Naive thymus-derived CD4-positive, alpha-beta T cell (primary cell): ENCODE measurements around the gene DDX6. TPM values are rescaled to one million over a fixed set of nuclear protein-coding genes. Genes with fewer than 3 reads are reported as not detected.
A peak's percentile ranks its signal among the peaks of the same experiment; 100 is the strongest.

Experiments
- ATAC-seq: fragments of 150-1000 bp; cut with Tn5 transposase; 2 replicates; pipeline ENCODE4 v1.10.0; 2021; ENCODE audit warnings: mild to moderate bottlenecking, moderate library complexity
- CTCF ChIA-PET: fragments of 350-600 bp; sonication (Branson Sonifier 250); formaldehyde crosslinking; loops from one replicate; lab custom pipeline; 2021; ENCODE audit warnings: antibody characterized with exemption; lab: Charles Lee
- POLR2A ChIA-PET: fragments of 350-600 bp; sonication (Branson Sonifier 250); formaldehyde crosslinking; loops from one replicate; lab custom pipeline; 2021; ENCODE audit warnings: antibody characterized with exemption, inconsistent platforms; lab: Charles Lee
- DNase-seq, 9 donors: peaks; one replicate each; pipeline versions ENCODE4 v3.0.0 to v3.0.0-alpha.2; 2020 to 2022; ENCODE audit warnings: mixed read lengths in 1 of 9
- H3K27ac ChIP-seq: one replicate; pipeline ENCODE4 v1.7.0; 2013; ENCODE audit warnings: mild to moderate bottlenecking, low read depth, low read length, moderate library complexity
- H3K27me3 ChIP-seq, 2 donors: one replicate each; pipeline ENCODE4 v1.7.0; 2013; ENCODE audit warnings: low read length in 2 of 2, mild to moderate bottlenecking in 2 of 2, moderate library complexity in 2 of 2; ENCODE audit not compliant: control insufficient read depth in 2 of 2, insufficient read depth in 2 of 2
- H3K36me3 ChIP-seq, 3 experiments: 1 replicate in 2 of 3; 2 replicates in 1 of 3; pipeline ENCODE4 v1.7.0; 2013; ENCODE audit warnings: low read length in 3 of 3, mild to moderate bottlenecking in 3 of 3, moderate library complexity in 1 of 3; ENCODE audit not compliant: insufficient read depth in 3 of 3, control insufficient read depth in 2 of 3
- H3K4me1 ChIP-seq, 2 donors: one replicate each; pipeline ENCODE4 v1.7.0; 2013; ENCODE audit warnings: low read length in 2 of 2, mild to moderate bottlenecking in 2 of 2, moderate library complexity in 1 of 2; ENCODE audit not compliant: control insufficient read depth in 2 of 2, insufficient read depth in 2 of 2
- H3K4me3 ChIP-seq: 2 replicates; pipeline ENCODE4 v1.7.0; 2013; ENCODE audit warnings: mild to moderate bottlenecking, low read length
- H3K9me3 ChIP-seq, 3 experiments: 1 replicate in 2 of 3; 2 replicates in 1 of 3; pipeline ENCODE4 v1.7.0; 2013; ENCODE audit warnings: low read length in 3 of 3; ENCODE audit not compliant: control insufficient read depth in 2 of 3
- H3K27ac Mint-ChIP-seq, 9 donors: one replicate each; pipeline ENCODE4 v1.8.0; 2020 to 2022; ENCODE audit warnings: mixed read lengths in 9 of 9, mild to moderate bottlenecking in 8 of 9, moderate library complexity in 5 of 9, inconsistent platforms in 2 of 9
- H3K27me3 Mint-ChIP-seq, 5 donors: one replicate each; pipeline ENCODE4 v1.8.0; 2021 to 2022; ENCODE audit warnings: mixed read lengths in 5 of 5, mild to moderate bottlenecking in 1 of 5
- H3K36me3 Mint-ChIP-seq, 5 donors: one replicate each; pipeline ENCODE4 v1.8.0; 2020 to 2022; ENCODE audit warnings: mixed read lengths in 5 of 5, mild to moderate bottlenecking in 3 of 5, inconsistent platforms in 1 of 5
- H3K4me1 Mint-ChIP-seq, 7 donors: one replicate each; pipeline ENCODE4 v1.8.0; 2020 to 2022; ENCODE audit warnings: mixed read lengths in 7 of 7, mild to moderate bottlenecking in 3 of 7, inconsistent platforms in 1 of 7
- H3K4me3 Mint-ChIP-seq, 10 donors: one replicate each; pipeline ENCODE4 v1.8.0; 2020 to 2022; ENCODE audit warnings: mild to moderate bottlenecking in 10 of 10, mixed read lengths in 10 of 10, moderate library complexity in 6 of 10, inconsistent platforms in 2 of 10
- H3K9me3 Mint-ChIP-seq, 11 donors: one replicate each; pipeline ENCODE4 v1.8.0; 2020 to 2022; ENCODE audit warnings: mixed read lengths in 11 of 11, mild to moderate bottlenecking in 4 of 11, inconsistent platforms in 1 of 11, moderate library complexity in 1 of 11
- intact Hi-C, 2 donors: fragments of 100-400 bp; cut with micrococcal nuclease; formaldehyde crosslinking; loops; one replicate each; pipeline ENCODE4 v1.15.1; 2023
- polyA plus RNA-seq, 2 donors: library from polyadenylated mRNA; unstranded; fragments of 300-500 nt; fragmentation: Illumina TruSeq; gene quantifications; one replicate each; pipeline ENCODE4 v1.2.3, GENCODE V29; 2021
- total RNA-seq, 6 experiments: library from RNA in 5 of 6; stranded (reverse) in 5 of 6; gene quantifications; 1 replicate in 5 of 6; 2 replicates in 1 of 6; pipeline ENCODE4 v1.2.3 and lab custom pipeline; 2021 to 2026

Gene DDX6
- total and polyA plus RNA-seq, 7 experiments from 2014 or later, result 118 to 346 (median 207) TPM

GRCh38 chr11:118812485-118812884, 21.5 kb upstream of the DDX6 start:
- H3K4me1 ChIP-seq, result no peaks in the 10 kb centered on the region
- ChIA-PET POLR2A (interaction anchor here (1.7 kb wide), 1 partner anchor 82 kb away, joined by 3 read pairs; no protein-coding TSS in a partner anchor), CTCF (interaction anchor here (1.4 kb wide), 1 partner anchor 12 kb away, joined by 3 read pairs; no protein-coding TSS in a partner anchor)
- Mint-ChIP-seq H3K27me3 (no peaks in the 10 kb centered on the region), H3K9me3 (no peaks in the 10 kb centered on the region), H3K27ac (no peak overlapping the region), H3K4me3 (no peak overlapping the region), H3K4me1 (peaks cover 0 to 21% (median 11%) of the 10 kb centered on the region in 7 donors), H3K36me3 (no peaks in the 10 kb centered on the region)
- no peaks in the 10 kb centered on the region for H3K9me3 ChIP-seq
- H3K27me3 ChIP-seq, result no peaks in the 10 kb centered on the region
- no peak for DNase-seq
- intact Hi-C loops, result no loop called here
- H3K27ac ChIP-seq, result no peak overlapping the region
- H3K36me3 ChIP-seq, result no peaks in the 10 kb centered on the region
- ATAC-seq, result no peak
- H3K4me3 ChIP-seq, result no peak overlapping the region

GRCh38 chr11:118807800-118808778, 17.1 kb upstream of the DDX6 start:
- H3K9me3 ChIP-seq, result no peaks in the 10 kb centered on the region
- ChIA-PET POLR2A (interaction anchor here (0.6 to 0.9 kb wide), 5 partner anchors 12 to 125 kb away, joined by 3 read pairs; no protein-coding TSS in a partner anchor), CTCF (interaction anchor here (0.5 to 0.7 kb wide), 2 partner anchors 17 to 236 kb away, joined by 4 read pairs; partner anchors contain the start of gene DDX6)
- H3K4me3 Mint-ChIP-seq, result no peak overlapping the region
- H3K27ac ChIP-seq, result peak overlapping the region; percentile 11
- no peaks in the 10 kb centered on the region for H3K4me1 ChIP-seq
- H3K36me3 ChIP-seq, result no peaks in the 10 kb centered on the region
- no peak for DNase-seq
- H3K9me3 Mint-ChIP-seq, result no peaks in the 10 kb centered on the region
- H3K27me3 ChIP-seq, result no peaks in the 10 kb centered on the region
- ATAC-seq, result no peak
- peaks cover 0 to 4% (median 0%) of the 10 kb centered on the region in 5 donors for H3K36me3 Mint-ChIP-seq
- intact Hi-C loops, result no loop called here
- no peak overlapping the region for H3K4me3 ChIP-seq
- H3K4me1 Mint-ChIP-seq, result peaks cover 0 to 25% (median 14%) of the 10 kb centered on the region in 7 donors
- peaks cover 0 to 5% (median 0%) of the 10 kb centered on the region in 5 donors for H3K27me3 Mint-ChIP-seq
- peak overlapping the region in 4 of 9 donors; percentile 58 to 79 (median 68) for H3K27ac Mint-ChIP-seq

GRCh38 chr11:118806400-118806799, 15.4 kb upstream of the DDX6 start:
- Histone ChIP-seq H3K4me3 (no peak overlapping the region), H3K9me3 (no peaks in the 10 kb centered on the region), H3K27me3 (no peaks in the 10 kb centered on the region), H3K4me1 (no peaks in the 10 kb centered on the region), H3K27ac (no peak overlapping the region), H3K36me3 (no peaks in the 10 kb centered on the region)
- Mint-ChIP-seq H3K4me3 (no peak overlapping the region), H3K4me1 (peaks cover 0 to 24% (median 17%) of the 10 kb centered on the region in 7 donors), H3K36me3 (peaks cover 0 to 4% (median 0%) of the 10 kb centered on the region in 5 donors), H3K9me3 (no peaks in the 10 kb centered on the region), H3K27ac (peak overlapping the region in 3 of 9 donors; percentile 3 to 78 (median 27)), H3K27me3 (peaks cover 0 to 5% (median 0%) of the 10 kb centered on the region in 5 donors)
- intact Hi-C loops, result no loop called here
- CTCF ChIA-PET, result interaction anchor here (0.6 kb wide), 1 partner anchor 62 kb away, joined by 3 read pairs; no protein-coding TSS in a partner anchor
- DNase-seq, result no peak
- no peak for ATAC-seq
- POLR2A ChIA-PET, result no interaction called here

GRCh38 chr11:118804094-118804493, 13.1 kb upstream of the DDX6 start:
- intact Hi-C loops, result no loop called here
- ATAC-seq (no peak), DNase-seq (no peak)
- Mint-ChIP-seq H3K4me3 (no peak overlapping the region), H3K27ac (peak overlapping the region in 4 of 9 donors; percentile 1 to 41 (median 15)), H3K36me3 (peaks cover 0 to 4% (median 0%) of the 10 kb centered on the region in 5 donors), H3K9me3 (no peaks in the 10 kb centered on the region), H3K27me3 (peaks cover 0 to 5% (median 0%) of the 10 kb centered on the region in 5 donors), H3K4me1 (peaks cover under 1 to 29% (median 20%) of the 10 kb centered on the region in 7 donors)
- ChIA-PET CTCF (no interaction called here), POLR2A (interaction anchor here (0.8 kb wide), 1 partner anchor 9 kb away, joined by 4 read pairs; no protein-coding TSS in a partner anchor)
- Histone ChIP-seq H3K27ac (no peak overlapping the region), H3K27me3 (no peaks in the 10 kb centered on the region), H3K9me3 (no peaks in the 10 kb centered on the region), H3K4me1 (no peaks in the 10 kb centered on the region), H3K36me3 (no peaks in the 10 kb centered on the region), H3K4me3 (no peak overlapping the region)

- H3K4me1 ChIP-seq, result no peaks in the 10 kb centered on the region
- no peaks in the 10 kb centered on the region for H3K36me3 Mint-ChIP-seq
- no peak overlapping the region for H3K27ac ChIP-seq
- H3K9me3 Mint-ChIP-seq, result no peaks in the 10 kb centered on the region
- intact Hi-C loops, result no loop called here
- H3K36me3 ChIP-seq, result no peaks in the 10 kb centered on the region
- ATAC-seq, result no peak
- H3K27ac Mint-ChIP-seq, result peak overlapping the region in 3 of 9 donors; percentile 3 to 76 (median 23)
- POLR2A ChIA-PET, result interaction anchor here (0.6 to 5.9 kb wide), 7 partner anchors 9 to 107 kb away, joined by 3 to 55 read pairs (median 4); partner anchors contain the start of gene DDX6
- no peak overlapping the region for H3K4me3 Mint-ChIP-seq
- no peaks in the 10 kb centered on the region for H3K9me3 ChIP-seq
- CTCF ChIA-PET, result interaction anchor here (0.6 to 1.5 kb wide), 3 partner anchors 14 to 75 kb away, joined by 3 read pairs; no protein-coding TSS in a partner anchor
- H3K27me3 Mint-ChIP-seq, result peaks cover 0 to 3% (median 0%) of the 10 kb centered on the region in 5 donors
- H3K27me3 ChIP-seq, result no peaks in the 10 kb centered on the region
- no peak for DNase-seq
- no peak overlapping the region for H3K4me3 ChIP-seq
- H3K4me1 Mint-ChIP-seq, result peaks cover 3 to 20% (median 12%) of the 10 kb centered on the region in 7 donors
These were observed 8.4 kb upstream of the DDX6 start for GRCh38 chr11:118799372-118799771.

GRCh38 chr11:118797510-118797909, 6.5 kb upstream of the DDX6 start:
- no peak overlapping the region for H3K27ac ChIP-seq
- no peak for ATAC-seq
- DNase-seq, result no peak
- no peak overlapping the region for H3K4me3 ChIP-seq
- POLR2A ChIA-PET, result interaction anchor here (0.9 to 1.3 kb wide), 2 partner anchors 11 to 73 kb away, joined by 3 to 4 read pairs; no protein-coding TSS in a partner anchor
- H3K4me1 Mint-ChIP-seq, result peaks cover 10 to 33% (median 23%) of the 10 kb centered on the region in 7 donors
- H3K9me3 Mint-ChIP-seq, result no peaks in the 10 kb centered on the region
- no peaks in the 10 kb centered on the region for H3K36me3 Mint-ChIP-seq
- no peaks in the 10 kb centered on the region for H3K9me3 ChIP-seq
- CTCF ChIA-PET, result no interaction called here
- H3K4me3 Mint-ChIP-seq, result no peak overlapping the region
- intact Hi-C loops, result no loop called here
- no peaks in the 10 kb centered on the region for H3K27me3 ChIP-seq
- peaks cover 0 to 3% (median 0%) of the 10 kb centered on the region in 5 donors for H3K27me3 Mint-ChIP-seq
- H3K36me3 ChIP-seq, result no peaks in the 10 kb centered on the region
- H3K27ac Mint-ChIP-seq, result no peak overlapping the region
- peaks cover 4 to 5% of the 10 kb centered on the region in 2 donors for H3K4me1 ChIP-seq
